HepG2 (cell line): ENCODE results near the gene LAMB3. TPM values are rescaled to one million over a fixed set of nuclear protein-coding genes. Genes with fewer than 3 reads are reported as not detected.

Source experiments
- ATAC-seq: fragments of 200-7000 bp; cut with Tn5 transposase; 3 replicates; pipeline ENCODE4 v1.9.1; 2020; ENCODE audit warnings: mild to moderate bottlenecking, moderate library complexity
- BruUV-seq: library from RNA; stranded (reverse); fragments of 400-500 nt; replicated peaks from 2 replicates; lab custom pipeline; 2021; lab: Mats Ljungman, UMichigan
- CTCF ChIA-PET: fragments of 300-600 bp; formaldehyde crosslinking; extraction: SDS; loops from one replicate; lab custom pipeline; 2021; ENCODE audit warnings: low total read pairs, inconsistent platforms, low intra/inter-chr PET ratio; lab: Yijun Ruan, JAX
- POLR2A ChIA-PET: fragments of 350-600 bp; sonication (Branson Sonifier 250); formaldehyde crosslinking; loops from one replicate; lab custom pipeline; 2020; ENCODE audit warnings: antibody characterized with exemption, inconsistent platforms; lab: Yijun Ruan, JAX
- DNase-seq: peaks from one replicate; pipeline ENCODE4 v3.0.0-alpha.2; 2015; ENCODE audit warnings: low spot score
- FAIRE-seq: peaks from 3 replicates; lab custom pipeline; 2011; peaks lifted over from hg19 to GRCh38; lab: Jason Lieb, UNC
- H2AFZ ChIP-seq: one replicate; pipeline ENCODE4 v1.6.1; 2011; ENCODE audit warnings: low read length, inconsistent platforms
- H3K27ac ChIP-seq: fragments of 300-600 bp; 3 replicates; pipeline ENCODE4 v1.8.0; 2011; ENCODE audit warnings: mixed run types, mild to moderate bottlenecking, mixed read lengths, low read length, inconsistent platforms; ENCODE audit not compliant: insufficient read depth; ENCODE audit errors: extremely low read length
- H3K27me3 ChIP-seq, 2 experiments: fragments of 200-600 bp in 1 of 2; 2 replicates in 1 of 2; 3 replicates in 1 of 2; pipeline versions ENCODE4 v1.6.0 to v1.8.0; 2011; ENCODE audit warnings: low read length in 2 of 2, mild to moderate bottlenecking in 2 of 2, moderate library complexity in 2 of 2, inconsistent platforms in 1 of 2; ENCODE audit not compliant: insufficient read depth in 2 of 2, control insufficient read depth in 1 of 2
- H3K36me3 ChIP-seq, 2 experiments: fragments of 200-600 bp in 1 of 2; replicated peaks in 1 of 2; 2 replicates in 1 of 2; 3 replicates in 1 of 2; pipeline versions ENCODE4 v1.5.1 to v1.8.0; 2011; ENCODE audit warnings: low read length in 2 of 2, inconsistent platforms in 1 of 2; ENCODE audit not compliant: insufficient read depth in 2 of 2, control insufficient read depth in 1 of 2
- H3K4me1 ChIP-seq: 2 replicates; pipeline ENCODE4 v1.5.1; 2012; ENCODE audit warnings: low read length, inconsistent platforms; ENCODE audit not compliant: insufficient read depth
- H3K4me2 ChIP-seq: 2 replicates; pipeline ENCODE4 v1.6.0; 2011; ENCODE audit warnings: low read depth, low read length, inconsistent platforms
- H3K4me3 ChIP-seq, 3 experiments: fragments of 200-600 bp in 1 of 3; sonication (generic), shearing (Covaris generic) in 1 of 3; replicated peaks in 1 of 3; 2 replicates each; pipeline ENCODE4 v1.5.1; 2011 to 2016; ENCODE audit warnings: low read length in 3 of 3, inconsistent platforms in 2 of 3, low read depth in 2 of 3, mild to moderate bottlenecking in 2 of 3, control low read depth in 1 of 3, mixed read lengths in 1 of 3; ENCODE audit not compliant: insufficient read depth in 1 of 3
- H3K79me2 ChIP-seq: one replicate; pipeline ENCODE4 v1.6.1; 2011; ENCODE audit warnings: low read length, inconsistent platforms; ENCODE audit not compliant: insufficient read depth
- H3K9ac ChIP-seq: 2 replicates; pipeline ENCODE4 v1.6.0; 2011; ENCODE audit warnings: mild to moderate bottlenecking, low read depth, low read length, inconsistent platforms; ENCODE audit not compliant: insufficient read depth
- H3K9me3 ChIP-seq: 2 replicates; pipeline ENCODE4 v1.5.1; 2012; ENCODE audit warnings: mild to moderate bottlenecking, low read length
- H4K20me1 ChIP-seq: 2 replicates; pipeline ENCODE4 v1.6.0; 2011; ENCODE audit warnings: inconsistent platforms, mild to moderate bottlenecking, low read length, moderate library complexity; ENCODE audit not compliant: insufficient read depth
- AKAP8 ChIP-seq: sonication (generic); formaldehyde crosslinking; IDR thresholded peaks from 2 replicates; pipeline ENCODE4 v1.5.1; 2020; ENCODE audit warnings: mild to moderate bottlenecking, missing genetic modification reagents
- CREB3 ChIP-seq: sonication (generic); formaldehyde crosslinking; IDR thresholded peaks from 2 replicates; pipeline ENCODE4 v1.5.0; 2020; ENCODE audit warnings: missing genetic modification reagents
- DPF2 ChIP-seq: sonication (generic); formaldehyde crosslinking; IDR thresholded peaks from 2 replicates; pipeline ENCODE4 v1.4.0; 2020; ENCODE audit warnings: mild to moderate bottlenecking, low read depth, missing genetic modification reagents, borderline replicate concordance
- E2F5 ChIP-seq: sonication (generic); formaldehyde crosslinking; conservative IDR thresholded peaks from 2 replicates; pipeline ENCODE4 v1.4.0; 2020; ENCODE audit warnings: missing genetic modification reagents
- LCORL ChIP-seq, 2 experiments: fragments of 450-650 bp in 1 of 2; sonication (generic) in 1 of 2; formaldehyde crosslinking in 1 of 2; IDR thresholded peaks; 2 replicates each; pipeline versions ENCODE4 v1.5.0 to v1.6.1; 2017 to 2020; ENCODE audit warnings: antibody characterized with exemption in 1 of 2, missing genetic modification reagents in 1 of 2
- MXD4 ChIP-seq: IDR thresholded peaks from 2 replicates; pipeline ENCODE4 v1.6.1; 2016; ENCODE audit warnings: mild to moderate bottlenecking, missing biosample characterization, missing genetic modification reagents
- NFYB ChIP-seq: sonication (generic); formaldehyde crosslinking; IDR thresholded peaks from 2 replicates; pipeline ENCODE4 v1.4.0; 2020; ENCODE audit warnings: missing genetic modification reagents
- SALL1 ChIP-seq: sonication (generic); formaldehyde crosslinking; IDR thresholded peaks from 2 replicates; pipeline ENCODE4 v1.8.0; 2022; ENCODE audit warnings: mild to moderate bottlenecking, missing genetic modification reagents
- ZBTB8A ChIP-seq: sonication (generic); formaldehyde crosslinking; IDR thresholded peaks from 2 replicates; pipeline ENCODE4 v1.4.0; 2020; ENCODE audit warnings: mild to moderate bottlenecking, low read depth, missing genetic modification reagents, borderline replicate concordance
- ZHX2 ChIP-seq, 2 experiments: sonication (generic) in 1 of 2; formaldehyde crosslinking in 1 of 2; IDR thresholded peaks; 2 replicates each; pipeline versions ENCODE4 v1.6.1 to v1.9.0; 2014 to 2022; ENCODE audit warnings: antibody characterized with exemption in 1 of 2, borderline replicate concordance in 1 of 2, inconsistent platforms in 1 of 2, low read depth in 1 of 2, missing genetic modification reagents in 1 of 2
- ZKSCAN1 ChIP-seq: fragments of 150-350 bp; IDR thresholded peaks from 2 replicates; pipeline ENCODE4 v1.6.1; 2014; ENCODE audit warnings: low read length
- ZMYM3 ChIP-seq: sonication (generic); formaldehyde crosslinking; IDR thresholded peaks from 2 replicates; pipeline ENCODE4 v1.5.1; 2020; ENCODE audit warnings: mild to moderate bottlenecking, missing genetic modification reagents
- ZNF121 ChIP-seq: sonication (generic); formaldehyde crosslinking; IDR thresholded peaks from 2 replicates; pipeline ENCODE4 v1.5.0; 2020; ENCODE audit warnings: mild to moderate bottlenecking, missing genetic modification reagents
- ZNF567 ChIP-seq: sonication (generic); formaldehyde crosslinking; IDR thresholded peaks from 2 replicates; pipeline ENCODE4 v1.8.1; 2023; ENCODE audit warnings: mild to moderate bottlenecking, missing genetic modification reagents, borderline replicate concordance
- ZNF704 ChIP-seq: sonication (generic); formaldehyde crosslinking; IDR thresholded peaks from 2 replicates; pipeline ENCODE4 v1.8.1; 2023; ENCODE audit warnings: mild to moderate bottlenecking, inconsistent platforms, moderate library complexity, missing genetic modification reagents, borderline replicate concordance
- ZNF775 ChIP-seq: sonication (generic); formaldehyde crosslinking; IDR thresholded peaks from 2 replicates; pipeline ENCODE4 v1.4.0; 2020; ENCODE audit warnings: missing genetic modification reagents, mild to moderate bottlenecking, moderate library complexity, borderline replicate concordance
- WGBS: methylation state at CpG from one replicate; pipeline ENCODE4 v1.1.6; 2017; ENCODE audit warnings: low lambda C conversion rate; 5-methylcytosine and 5-hydroxymethylcytosine counted together
- in situ Hi-C: cut with HindIII; loops from 2 replicates; pipeline ENCODE4 v1.10.0; 2017; ENCODE audit warnings: low pct_unique_long_range_greater_than_20kb; ENCODE audit not compliant: extremely low pct_ligation_motif_present
- intact Hi-C: fragments of 100-400 bp; cut with micrococcal nuclease; formaldehyde crosslinking; loops from one replicate; pipeline ENCODE4 v1.10.0; 2022; ENCODE audit not compliant: unreplicated experiment
- polyA plus RNA-seq, 8 experiments: library from polyadenylated mRNA; depleted of rRNA in 3 of 8; stranded (reverse) in 7 of 8; unstranded in 1 of 8; fragments of >200 nt; fragmentation: Illumina TruSeq in 4 of 8; extraction: Trizol in 4 of 8; gene quantifications; 2 replicates each; pipeline versions ENCODE4 v1.2.1 to v1.2.3, GENCODE V29; 2011 to 2016; ENCODE audit warnings: low read depth in 4 of 8, missing spikeins in 1 of 8, mixed read lengths in 1 of 8; ENCODE audit not compliant: insufficient read depth in 1 of 8
- total RNA-seq, 5 experiments: library from RNA; depleted of rRNA; stranded (reverse); fragments of >200 nt; fragmentation: Illumina TruSeq; extraction: Trizol; gene quantifications; 2 replicates each; pipeline ENCODE4 v1.2.3, GENCODE V29; 2016; ENCODE audit warnings: low read depth in 1 of 5

LAMB3 gene
- total and polyA plus RNA-seq, 2 of the 13 experiments (the other 11 are each of a cell fraction or from before 2014, with no cell fraction given) = 0.18 to 0.24 TPM

- in situ Hi-C loops = no loop called here
- Histone ChIP-seq H2AFZ (no peak overlapping the region), H4K20me1 (no peaks in the 10 kb centered on the region), H3K9ac (no peak overlapping the region), H3K4me1 (no peaks in the 10 kb centered on the region), H3K79me2 (no peaks in the 10 kb centered on the region), H3K4me2 (no peak overlapping the region), H3K9me3 (no peaks in the 10 kb centered on the region), H3K4me3 (no peak overlapping the region), H3K36me3 (no peaks in the 10 kb centered on the region), H3K27ac (no peak overlapping the region), H3K27me3 (peaks cover 0 to 5% of the 10 kb centered on the region in 2 experiments; a peak in 1 of 5 replicates)
- WGBS = 0% methylated on average over 3 of the region's 3 CpGs
- no peak for FAIRE-seq
- POLR2A ChIA-PET = no interaction called here
- DNase-seq = no peak
- no TSS peak for BruUV-seq
- CTCF ChIA-PET = no interaction called here
- no peak for ATAC-seq
- intact Hi-C loops = no loop called here
- TF ChIP-seq ZKSCAN1 = no peak
- no peak for TF ChIP-seq AKAP8
- no peak for TF ChIP-seq DPF2 (CRISPR knock-in tag)
- TF ChIP-seq CREB3 (CRISPR knock-in tag) = no peak
- no peak for TF ChIP-seq LCORL (IDR thresholded peaks at IDR 0.05)
- no peak for TF ChIP-seq LCORL (CRISPR knock-in tag; IDR thresholded peaks at IDR 0.05)
- TF ChIP-seq ZMYM3 (CRISPR knock-in tag) = no peak
- TF ChIP-seq E2F5 (CRISPR knock-in tag) = no peak
- TF ChIP-seq ZBTB8A (CRISPR knock-in tag) = no peak
- no peak for TF ChIP-seq ZNF121 (CRISPR knock-in tag)
- TF ChIP-seq MXD4 (CRISPR knock-in tag) = no peak
- TF ChIP-seq ZNF567 = no peak
- TF ChIP-seq ZNF775 (CRISPR knock-in tag) = no peak
- TF ChIP-seq ZNF704 (CRISPR knock-in tag) = no peak
- TF ChIP-seq ZHX2 (IDR thresholded peaks at IDR 0.05; ENCODE audit: low read depth) = no peak
- no peak for TF ChIP-seq ZHX2 (CRISPR knock-in tag; IDR thresholded peaks at IDR 0.05; ENCODE audit: borderline replicate concordance)
- no peak for TF ChIP-seq SALL1
- TF ChIP-seq NFYB (CRISPR knock-in tag) = no peak
Observed at GRCh38 chr1:209587789-209588188, 64.4 kb downstream of the LAMB3 start.
